A673 (cell line): Measurements from ENCODE around the gene CISD2. TPM values are rescaled to one million over a fixed set of nuclear protein-coding genes. Genes with fewer than 3 reads are reported as not detected.
"Not testable (repeated sequence)": the region's sequence is repeated elsewhere in the genome, so short reads cannot be mapped to it uniquely, and the experiment has no call there.

Experiments used
- BruUV-seq: library from RNA; stranded (reverse); fragments of 400-500 nt; replicated peaks from 2 replicates; lab custom pipeline; 2021; lab: Mats Ljungman, UMichigan
- CTCF ChIA-PET: fragments of 300-600 bp; sonication (Branson Sonifier 250); formaldehyde crosslinking; loops from one replicate; lab custom pipeline; 2022; ENCODE audit warnings: antibody characterized with exemption; lab: Charles Lee
- POLR2A ChIA-PET: fragments of 300-600 bp; sonication (Branson Sonifier 250); formaldehyde crosslinking; loops from one replicate; lab custom pipeline; 2022; ENCODE audit warnings: antibody characterized with exemption; ENCODE audit not compliant: low non-redundant PET; lab: Charles Lee
- DNase-seq: peaks from one replicate; pipeline ENCODE4 v3.0.0-alpha.2; 2015; ENCODE audit warnings: low spot score
- H3K27ac ChIP-seq: fragments of 200-600 bp; sonication (generic); 2 replicates; pipeline ENCODE4 v1.5.1; 2016; ENCODE audit warnings: mixed run types, low read depth, mild to moderate bottlenecking, mixed read lengths, antibody characterized with exemption, low read length; ENCODE audit not compliant: poor library complexity, severe bottlenecking
- H3K27me3 ChIP-seq: fragments of 200-600 bp; sonication (generic); replicated peaks from 2 replicates; pipeline ENCODE4 v1.6.1; 2017; ENCODE audit warnings: mixed run types, low read depth, mild to moderate bottlenecking, mixed read lengths, antibody characterized with exemption, low read length; ENCODE audit not compliant: insufficient read depth, poor library complexity
- H3K36me3 ChIP-seq: fragments of 200-600 bp; sonication (generic); 2 replicates; pipeline ENCODE4 v1.6.1; 2016; ENCODE audit warnings: mixed run types, mild to moderate bottlenecking, mixed read lengths, antibody characterized with exemption, low read length; ENCODE audit not compliant: insufficient read depth, poor library complexity, severe bottlenecking
- H3K4me1 ChIP-seq: fragments of 200-600 bp; sonication (generic); 2 replicates; pipeline ENCODE4 v1.6.1; 2017; ENCODE audit warnings: mixed run types, mild to moderate bottlenecking, mixed read lengths, antibody characterized with exemption, low read length; ENCODE audit not compliant: insufficient read depth, poor library complexity, severe bottlenecking
- H3K4me3 ChIP-seq: fragments of 200-600 bp; sonication (generic); 2 replicates; pipeline ENCODE4 v1.5.1; 2016; ENCODE audit warnings: low read depth, mixed run types, mild to moderate bottlenecking, mixed read lengths, low read length; ENCODE audit not compliant: poor library complexity, severe bottlenecking
- H3K9me3 ChIP-seq: fragments of 200-600 bp; sonication (generic); 2 replicates; pipeline ENCODE4 v1.6.1; 2016; ENCODE audit warnings: mixed run types, low read depth, mild to moderate bottlenecking, mixed read lengths, antibody characterized with exemption, low read length; ENCODE audit not compliant: poor library complexity, severe bottlenecking
- EZH2 ChIP-seq: fragments of 200-600 bp; sonication (generic); IDR thresholded peaks from 2 replicates; pipeline ENCODE4 v1.6.1; 2017; ENCODE audit warnings: borderline replicate concordance, low read depth, mild to moderate bottlenecking, mixed read lengths, antibody characterized with exemption, low read length; ENCODE audit not compliant: poor library complexity, severe bottlenecking
- intact Hi-C: fragments of 100-400 bp; cut with micrococcal nuclease; formaldehyde crosslinking; loops from one replicate; pipeline ENCODE4 v1.10.0; 2022; ENCODE audit not compliant: unreplicated experiment
- total RNA-seq: library from RNA; stranded (reverse); gene quantifications from 2 replicates; pipeline ENCODE4 v1.2.3, GENCODE V29; 2021
- TF ChIP-seq, protein P1 (sequence below): fragments of 300-800, 200-600 bp; sonication (generic); conservative IDR thresholded peaks from 2 replicates; pipeline ENCODE4 v1.5.1; 2017; ENCODE audit warnings: low read depth, mild to moderate bottlenecking, antibody characterized with exemption, low read length, moderate library complexity, mixed read lengths

Gene CISD2
- total RNA-seq, 1 experiment from 2014 or later: 49.3 TPM

DNA sequence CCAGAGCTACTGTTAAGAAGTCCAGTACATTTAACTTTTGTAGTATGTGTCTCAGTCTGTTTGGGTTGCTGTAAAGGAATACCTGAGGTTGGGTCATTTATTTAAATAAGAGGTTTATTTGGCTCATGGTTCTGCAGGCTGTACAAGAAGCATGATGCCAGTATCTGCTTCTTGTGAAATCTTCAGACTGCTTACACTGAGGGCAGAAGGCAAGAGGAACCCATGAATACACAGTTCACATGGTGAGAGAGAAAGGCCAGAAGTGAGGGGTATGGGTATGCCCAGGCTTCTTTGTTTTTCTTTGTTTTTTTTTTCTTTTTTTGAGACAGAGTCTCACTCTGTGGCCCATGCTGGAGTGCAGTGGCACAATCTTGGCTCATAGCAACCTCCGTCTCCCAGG lies 6.0 kb upstream of the CISD2 start:
- H3K4me3 ChIP-seq: no peak overlapping the region
- H3K27me3 ChIP-seq: no peaks in the 10 kb centered on the region
- no peak for DNase-seq
- BruUV-seq: no TSS peak
- H3K4me1 ChIP-seq: no peaks in the 10 kb centered on the region
- H3K9me3 ChIP-seq: no peaks in the 10 kb centered on the region
- intact Hi-C loops: no loop called here
- TF ChIP-seq, protein P1, sequence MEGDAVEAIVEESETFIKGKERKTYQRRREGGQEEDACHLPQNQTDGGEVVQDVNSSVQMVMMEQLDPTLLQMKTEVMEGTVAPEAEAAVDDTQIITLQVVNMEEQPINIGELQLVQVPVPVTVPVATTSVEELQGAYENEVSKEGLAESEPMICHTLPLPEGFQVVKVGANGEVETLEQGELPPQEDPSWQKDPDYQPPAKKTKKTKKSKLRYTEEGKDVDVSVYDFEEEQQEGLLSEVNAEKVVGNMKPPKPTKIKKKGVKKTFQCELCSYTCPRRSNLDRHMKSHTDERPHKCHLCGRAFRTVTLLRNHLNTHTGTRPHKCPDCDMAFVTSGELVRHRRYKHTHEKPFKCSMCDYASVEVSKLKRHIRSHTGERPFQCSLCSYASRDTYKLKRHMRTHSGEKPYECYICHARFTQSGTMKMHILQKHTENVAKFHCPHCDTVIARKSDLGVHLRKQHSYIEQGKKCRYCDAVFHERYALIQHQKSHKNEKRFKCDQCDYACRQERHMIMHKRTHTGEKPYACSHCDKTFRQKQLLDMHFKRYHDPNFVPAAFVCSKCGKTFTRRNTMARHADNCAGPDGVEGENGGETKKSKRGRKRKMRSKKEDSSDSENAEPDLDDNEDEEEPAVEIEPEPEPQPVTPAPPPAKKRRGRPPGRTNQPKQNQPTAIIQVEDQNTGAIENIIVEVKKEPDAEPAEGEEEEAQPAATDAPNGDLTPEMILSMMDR: no peak
- TF ChIP-seq EZH2: no peak
- H3K36me3 ChIP-seq: no peaks in the 10 kb centered on the region
- H3K27ac ChIP-seq: no peak overlapping the region
- ChIA-PET CTCF (no interaction called here), POLR2A (no interaction called here)

DNA sequence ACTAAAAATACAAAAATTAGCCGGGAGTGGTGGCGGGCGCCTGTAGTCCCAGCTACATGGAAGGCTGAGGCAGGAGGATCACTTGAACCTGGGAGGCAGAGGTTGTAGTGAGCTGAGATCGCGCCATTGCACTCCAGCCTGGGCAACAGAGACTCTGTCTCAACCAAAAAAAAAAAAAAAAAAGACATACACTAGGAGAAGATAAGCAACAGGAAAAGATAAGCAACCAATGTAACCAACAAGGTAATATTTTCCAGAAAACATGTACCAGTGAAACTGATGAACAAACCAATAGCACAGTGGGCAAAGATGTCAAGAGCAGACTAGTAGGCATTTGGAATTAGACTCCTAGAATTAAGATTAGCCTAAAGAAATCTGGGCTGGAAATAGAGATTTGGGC lies 3.5 kb upstream of the CISD2 start:
- H3K27me3 ChIP-seq, H3K4me1 ChIP-seq, H3K36me3 ChIP-seq, CTCF ChIA-PET, H3K27ac ChIP-seq, DNase-seq, intact Hi-C loops, H3K4me3 ChIP-seq, H3K9me3 ChIP-seq, POLR2A ChIA-PET, BruUV-seq: not testable (repeated sequence)

DNA sequence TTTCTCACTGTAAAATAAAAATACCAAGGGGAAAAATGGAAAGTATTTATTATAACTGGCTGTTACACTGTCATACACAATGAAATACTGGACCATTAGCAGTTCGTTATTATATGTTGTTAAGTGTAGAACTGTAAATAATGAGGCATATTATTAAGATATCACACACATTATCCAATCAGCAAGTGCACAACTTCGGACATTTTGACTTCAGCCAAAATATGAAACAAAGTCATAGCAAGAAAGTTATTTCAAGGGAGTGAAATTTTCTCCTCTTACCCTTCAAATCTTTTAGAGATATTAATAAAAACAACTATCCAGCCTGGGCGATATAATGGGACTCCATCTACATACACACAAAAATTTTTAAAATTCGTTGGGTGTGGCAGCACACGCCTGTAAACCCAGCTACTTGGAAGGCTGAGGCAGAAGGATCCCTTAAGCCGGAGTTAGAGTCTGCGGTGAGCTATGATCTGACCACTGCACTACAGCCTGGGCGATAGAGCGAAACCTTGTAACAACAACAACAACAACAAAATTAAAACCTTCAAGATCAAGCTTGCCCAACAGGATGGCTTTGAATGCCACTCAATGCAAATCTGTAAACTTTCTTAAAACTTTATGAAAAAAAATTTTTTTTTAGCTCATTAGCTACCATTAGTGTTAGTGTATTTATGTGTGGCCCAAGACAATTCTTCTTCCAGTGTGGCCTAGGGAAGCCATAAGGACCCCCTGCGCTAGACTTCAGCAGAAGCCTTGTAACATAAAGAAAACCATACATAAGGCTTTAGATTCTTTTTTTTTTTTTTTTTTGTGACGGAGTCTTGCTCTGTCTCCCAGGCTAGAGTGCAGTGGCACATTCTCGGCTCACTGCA lies 1.3 kb upstream of the CISD2 start:
- Histone ChIP-seq H3K9me3 (no peaks in the 10 kb centered on the region), H3K27ac (no peak overlapping the region), H3K36me3 (no peaks in the 10 kb centered on the region), H3K4me1 (peaks cover 20% of the 10 kb centered on the region), H3K27me3 (no peaks in the 10 kb centered on the region), H3K4me3 (peak overlapping the region; percentile 71)
- CTCF ChIA-PET: no interaction called here
- POLR2A ChIA-PET: no interaction called here
- TSS peak; percentile 39 for BruUV-seq
- DNase-seq: no peak
- TF ChIP-seq, protein P1: no peak
- TF ChIP-seq EZH2: no peak
- intact Hi-C loops: no loop called here
